Transverse colon (tissue), 3 donors: Measurements from ENCODE around the gene TTC39C.

Source experiments
- CTCF ChIP-seq, 5 experiments: fragments of 200-600 bp in 3 of 5; fragments of 450-650 bp in 2 of 5; sonication (generic) in 3 of 5; IDR thresholded peaks; 1 replicate in 2 of 5; 2 replicates in 3 of 5; pipeline ENCODE4 v1.5.1; 2016 to 2017; ENCODE audit warnings: antibody characterized with exemption in 5 of 5, inconsistent platforms in 3 of 5, mild to moderate bottlenecking in 2 of 5, moderate library complexity in 1 of 5
- POLR2A ChIP-seq: fragments of 450-650 bp; IDR thresholded peaks from one replicate; pipeline ENCODE4 v1.6.1; 2016; ENCODE audit warnings: antibody characterized with exemption, mild to moderate bottlenecking, moderate library complexity

GRCh38 chr18:23982155-23983079 lies 32.1 kb upstream of the TTC39C start:
- TF ChIP-seq POLR2A: no peak
- TF ChIP-seq CTCF (IDR thresholded peaks at IDR 0.05): no peak
